K562 treated with DMSO at 1 percent for 24 hours (cell line): ENCODE data around the gene ABCF2. TPM values are rescaled to one million over a fixed set of nuclear protein-coding genes. Genes with fewer than 3 reads are reported as not detected.

Source experiments
- total RNA-seq: library from RNA; unstranded; fragments of 300-600 nt; gene quantifications from 2 replicates; pipeline ENCODE4 v1.2.3, GENCODE V29; 2022; ENCODE audit warnings: low read depth; ENCODE audit not compliant: insufficient read depth

Gene ABCF2
- 51.5 and 53.2 TPM in 2 replicates for total RNA-seq

DNA sequence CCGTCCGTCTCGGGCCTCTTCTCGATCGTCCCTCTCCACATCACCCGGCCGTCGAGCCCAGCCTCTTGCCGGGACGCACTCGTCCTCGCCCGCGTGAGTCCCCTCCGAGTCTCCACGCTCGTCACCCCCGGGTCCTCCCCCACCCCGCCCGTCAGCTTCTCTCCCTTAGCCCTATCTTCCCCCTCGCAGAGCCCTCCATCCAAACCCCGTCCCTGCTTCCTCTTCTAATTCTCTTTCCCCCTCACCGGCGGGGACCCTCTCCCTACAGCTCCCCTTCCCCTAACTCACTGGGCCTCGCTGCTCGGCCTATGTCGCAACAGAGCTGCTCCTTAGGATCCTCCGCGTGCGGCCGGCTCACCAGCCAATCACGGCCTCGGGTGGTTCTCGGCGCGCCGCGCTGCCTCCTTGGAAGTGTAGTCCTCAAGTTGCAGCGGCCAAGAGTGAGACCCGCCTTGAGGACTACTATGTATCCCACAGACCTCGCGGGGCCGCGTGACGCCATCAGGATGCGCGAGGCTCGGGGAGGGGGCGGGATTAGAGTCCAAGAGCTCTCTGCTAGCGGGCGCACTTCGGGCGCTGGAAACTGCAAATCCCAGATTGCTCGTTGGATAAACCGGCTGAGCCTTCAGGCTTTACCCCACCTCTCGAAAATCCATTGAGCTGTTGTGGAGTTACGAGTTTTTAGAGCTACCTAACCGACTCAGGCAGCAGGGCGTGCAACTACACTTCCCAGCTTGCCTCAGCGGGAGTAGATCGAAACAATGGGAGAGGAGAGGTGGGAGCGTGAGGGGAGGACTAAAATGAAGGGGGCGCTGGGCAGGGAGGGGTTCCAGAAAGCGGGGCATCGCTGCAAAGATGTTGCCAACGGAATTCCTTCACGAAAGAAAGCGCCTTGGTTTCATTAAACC is at the start of gene ABCF2:
Gene ABCF2, minus strand, starts transcription at position 331 of the 908 bp plus-strand sequence. CDS start 747 bp downstream, outside the sequence.

DNA sequence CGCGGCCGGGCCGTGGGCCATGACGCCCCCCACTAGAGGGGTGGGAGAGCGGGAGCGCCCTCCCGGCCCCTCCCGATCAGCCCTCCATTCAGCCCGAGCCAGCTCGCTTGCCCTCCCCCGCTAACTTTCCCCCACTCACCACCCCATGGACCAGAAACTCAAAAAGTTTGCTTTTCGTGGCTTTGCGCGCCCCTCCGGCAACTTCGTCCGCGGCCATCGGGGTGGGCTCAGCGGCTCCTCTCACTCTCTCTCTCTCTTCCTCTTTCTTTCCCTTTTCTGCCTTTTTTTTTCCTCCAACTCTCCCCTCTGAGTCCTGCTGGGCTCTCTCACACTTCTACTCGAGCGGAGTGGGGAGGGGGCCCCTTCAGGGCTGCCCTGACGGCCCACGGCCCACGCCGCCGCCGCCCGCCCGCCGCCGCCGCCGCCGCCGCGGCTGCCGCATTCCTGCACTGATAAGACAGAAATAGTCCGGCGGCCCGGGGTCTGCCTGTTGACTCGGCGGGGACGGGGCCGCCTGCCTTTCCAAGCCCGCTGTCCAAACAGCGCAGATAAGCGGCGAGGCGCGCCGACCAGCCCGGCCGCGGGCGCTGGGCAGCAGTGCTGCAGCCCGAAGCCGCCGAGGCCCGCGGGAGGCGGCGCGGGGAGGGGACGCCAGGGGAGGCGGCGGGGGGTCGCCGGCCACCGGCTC is 21.5 kb upstream of the ABCF2 start, which contains the start of gene SMARCD3:
Gene SMARCD3, minus strand, starts transcription at position 349 of the 688 bp plus-strand sequence. Its CDS starts 132 bp downstream, at position 217.

DNA sequence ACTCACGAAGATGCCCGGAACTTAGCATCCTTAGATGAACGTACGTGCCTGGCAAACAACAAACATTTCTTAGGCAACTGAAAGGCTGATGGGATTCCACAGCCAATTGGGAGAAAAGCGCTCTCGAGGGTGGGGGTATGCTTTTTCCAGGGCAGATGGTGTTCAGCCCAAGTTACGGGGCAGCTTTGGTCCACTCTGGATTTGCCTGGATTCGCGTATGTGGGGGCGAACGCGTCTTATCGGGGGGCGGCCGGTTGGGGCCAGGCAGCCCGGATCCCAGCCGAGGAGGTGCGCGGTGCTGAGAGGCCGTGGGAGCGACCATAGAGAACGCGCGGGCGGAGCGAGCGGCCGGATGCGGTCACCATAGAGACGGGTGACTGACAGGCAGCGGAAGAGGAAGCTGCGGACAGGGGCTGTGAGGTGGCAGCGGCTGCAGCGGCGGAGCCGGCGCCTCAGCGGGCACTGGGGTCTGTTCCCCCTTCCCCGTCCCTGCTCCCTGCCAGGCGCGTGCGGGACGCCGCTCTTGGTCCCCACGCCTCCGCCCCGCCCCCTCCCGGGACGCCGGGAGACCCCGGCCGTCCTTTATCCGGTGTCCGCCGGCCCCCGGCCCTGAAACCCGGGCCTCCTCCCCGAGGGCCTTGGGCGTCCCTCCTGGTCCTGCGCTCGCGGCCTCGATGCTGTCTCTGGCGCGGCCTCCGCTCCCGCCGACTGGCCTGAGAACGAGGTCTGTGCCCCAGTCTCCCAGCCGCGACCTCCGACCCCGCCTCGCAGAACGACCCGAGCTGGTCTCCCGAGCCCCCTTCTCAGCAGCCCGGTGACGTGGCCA is 5.3 kb upstream of the ABCF2 start, which contains the start of gene CHPF2:
Gene CHPF2, plus strand, starts transcription at position 393 of the 826 bp plus-strand sequence. CDS start 1,529 bp downstream, outside the sequence.

DNA sequence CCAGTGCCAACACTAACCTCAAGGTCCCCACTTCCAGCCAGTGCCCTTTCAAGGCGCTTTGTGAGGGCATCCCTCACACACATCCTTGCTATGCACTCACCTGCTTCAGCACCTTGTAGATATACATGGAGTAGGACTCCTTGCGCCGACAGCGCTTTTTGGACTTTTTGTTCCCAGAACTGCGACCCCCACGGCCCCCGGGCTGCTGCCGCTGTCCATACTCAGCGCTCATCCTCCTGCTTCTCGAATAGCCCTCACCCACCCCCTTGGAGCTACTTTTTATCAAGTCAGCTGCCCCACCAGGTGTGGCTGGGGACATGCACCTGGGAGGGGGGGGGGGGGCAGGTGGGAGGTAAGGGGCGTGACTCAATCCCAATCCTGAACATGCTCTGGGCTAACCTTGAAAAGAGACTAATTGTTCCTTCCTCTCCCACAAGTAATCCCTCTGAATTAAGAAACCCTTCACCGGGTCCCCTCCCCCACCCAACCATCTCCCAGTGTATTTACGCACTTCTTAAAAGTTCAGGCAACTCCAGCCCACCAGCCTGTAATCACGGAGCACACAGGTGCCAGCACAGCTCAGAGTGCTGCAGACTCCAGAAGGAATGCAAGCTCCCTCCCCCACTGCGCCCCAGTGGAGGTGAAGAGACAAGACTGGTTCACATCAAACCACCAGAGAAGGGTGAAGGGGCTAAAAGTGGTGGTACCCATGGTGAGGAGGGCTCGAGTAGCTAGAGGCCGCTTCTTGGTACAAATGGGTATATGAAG is 16.7 kb downstream of the ABCF2 start, which contains the start of gene H2BK1:
Gene H2BK1, minus strand, starts transcription at position 402 of the 768 bp plus-strand sequence. Its CDS starts 170 bp downstream, at position 232.

DNA sequence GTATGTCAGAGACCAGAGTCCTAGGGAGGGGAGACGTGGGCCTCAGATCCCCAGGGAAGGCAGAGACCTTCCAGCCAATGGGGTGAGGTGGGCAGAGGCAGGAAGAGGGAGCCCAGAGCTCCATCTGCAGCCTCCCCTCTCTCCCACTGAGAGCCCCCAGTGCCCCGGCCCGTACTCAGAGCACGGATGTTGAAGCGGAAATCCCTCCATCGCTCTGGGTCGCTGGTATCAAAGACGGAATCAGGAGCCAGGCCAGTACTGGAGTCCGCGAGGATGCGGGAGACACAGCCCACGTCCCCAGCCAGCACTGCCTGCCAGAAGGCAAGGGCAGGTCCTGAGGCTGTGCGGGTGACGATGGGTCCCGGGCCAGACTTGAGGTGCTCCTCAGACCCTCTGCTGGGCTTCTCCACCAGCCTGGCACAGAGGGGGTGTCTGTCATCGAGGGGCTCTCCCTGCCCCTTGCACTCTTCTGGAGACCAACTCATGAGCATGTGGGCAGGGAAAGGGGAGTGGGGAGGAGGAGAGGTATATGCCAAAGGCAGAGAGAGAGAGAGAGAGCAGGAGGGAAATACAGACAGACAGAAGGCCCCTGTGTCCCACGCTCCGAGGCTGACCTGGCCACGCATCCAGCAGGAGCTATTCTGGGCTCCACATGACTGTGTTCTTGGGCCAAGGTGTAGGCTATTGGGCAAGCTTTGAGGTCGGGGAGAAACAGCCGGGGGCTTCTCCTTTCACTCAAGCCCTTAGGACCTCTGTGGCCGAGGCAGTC is 40.2 kb downstream of the ABCF2 start, which contains the start of gene ASB10:
Gene ASB10, minus strand, starts transcription at position 611 of the 769 bp plus-strand sequence. Its CDS starts 120 bp downstream, at position 491.

DNA sequence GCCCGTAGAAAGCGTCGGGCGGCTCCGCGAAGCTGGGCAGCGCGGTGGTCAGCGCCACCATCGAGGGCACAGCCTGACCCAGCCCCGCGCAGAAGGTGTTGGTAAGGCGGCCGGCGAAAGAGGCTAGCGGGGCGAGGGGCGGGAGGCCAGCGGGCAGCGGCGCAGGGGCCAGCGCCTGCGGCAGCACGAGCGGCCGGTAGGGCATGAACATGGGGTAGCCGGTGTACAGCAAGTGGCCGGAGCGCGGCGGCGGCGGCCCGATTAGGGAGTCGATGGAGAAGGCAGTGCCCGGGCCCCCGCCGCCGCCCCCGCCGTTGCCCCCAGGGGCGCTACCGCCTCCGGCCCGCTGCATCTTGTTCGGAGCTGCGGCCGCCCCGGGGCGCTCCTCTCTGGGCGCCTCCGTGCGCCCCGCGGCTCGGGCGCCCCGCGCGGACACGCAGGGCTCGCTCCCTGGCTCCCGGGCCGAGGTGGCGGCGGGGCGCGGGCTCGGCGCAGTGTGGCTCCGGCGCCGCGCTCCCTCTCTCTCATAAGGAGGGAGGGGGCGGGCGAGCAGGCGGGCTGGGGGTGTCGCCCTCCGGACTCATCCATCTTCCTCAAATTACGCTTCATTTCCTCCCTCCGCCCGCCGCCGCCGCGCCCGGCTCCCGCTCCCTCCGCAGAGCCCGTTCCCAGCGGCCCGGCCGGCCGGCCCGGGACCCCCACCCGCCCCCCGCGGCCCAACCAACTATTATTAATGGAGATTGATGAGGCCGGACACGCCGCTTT is 59.6 kb downstream of the ABCF2 start, which contains the start of gene GBX1:
Gene GBX1, minus strand, starts transcription at position 498 of the 765 bp plus-strand sequence. Its CDS starts 146 bp downstream, at position 352.

Other genes starting within 250 kb of the ABCF2 start
- gene KCNH2, start 248.9 kb downstream of the ABCF2 start, total RNA-seq: 138 and 157 TPM in 2 replicates
- 91.7 and 109 TPM in 2 replicates for gene NOS3, start 236.2 kb downstream of the ABCF2 start, total RNA-seq
- gene ATG9B, start 202.7 kb downstream of the ABCF2 start, total RNA-seq: 5.4 and 7.1 TPM in 2 replicates
- 51.8 and 53.5 TPM in 2 replicates for gene ABCB8, start 198.8 kb downstream of the ABCF2 start, total RNA-seq
- gene ASIC3, start 178.7 kb downstream of the ABCF2 start, total RNA-seq: 11.0 and 13.6 TPM in 2 replicates
- gene CDK5, start 169.3 kb downstream of the ABCF2 start, total RNA-seq: 47.3 and 50.2 TPM in 2 replicates
- 348 and 378 TPM in 2 replicates for gene SLC4A2, start 167.6 kb downstream of the ABCF2 start, total RNA-seq
- gene FASTK, start 146.4 kb downstream of the ABCF2 start, total RNA-seq: 144 and 155 TPM in 2 replicates
- gene TMUB1, start 143.7 kb downstream of the ABCF2 start, total RNA-seq: 309 and 332 TPM in 2 replicates
- 112 and 114 TPM in 2 replicates for gene AGAP3, start 140.7 kb downstream of the ABCF2 start, total RNA-seq
- not detected in 2 replicates for gene GBX1, start 59.5 kb downstream of the ABCF2 start, total RNA-seq
- gene ASB10, start 40.0 kb downstream of the ABCF2 start, total RNA-seq: not detected in 2 replicates
- not detected in 2 replicates for gene H2BK1, start 16.7 kb downstream of the ABCF2 start, total RNA-seq
- 68.6 and 74.9 TPM in 2 replicates for gene CHPF2, start 5.3 kb upstream of the ABCF2 start, total RNA-seq
- 1.2 and 4.7 TPM in 2 replicates for gene SMARCD3, start 21.5 kb upstream of the ABCF2 start, total RNA-seq
- 71.7 and 80.4 TPM in 2 replicates for gene NUB1, start 114.6 kb upstream of the ABCF2 start, total RNA-seq
- gene WDR86, start 182.8 kb upstream of the ABCF2 start, total RNA-seq: 0.41 and 0.67 TPM in 2 replicates
- 0.14 TPM in 1 of 2 replicates, not detected in the other for gene CRYGN, start 212.9 kb upstream of the ABCF2 start, total RNA-seq